Renal cortex interstitium (tissue), 11 donors: ENCODE measurements around the gene CSRP3. TPM values are rescaled to one million over a fixed set of nuclear protein-coding genes. Genes with fewer than 3 reads are reported as not detected.

Experiments
- DNase-seq, 11 donors: peaks; one replicate each; pipeline ENCODE4 v3.0.0-alpha.2; 2013; ENCODE audit warnings: low read depth in 9 of 11, low spot score in 4 of 11; ENCODE audit errors: extremely low read depth in 1 of 11
- polyA plus RNA-seq, 3 donors: library from polyadenylated mRNA; unstranded; fragments of 120-200 nt; gene quantifications; one replicate each; pipeline ENCODE4 v1.2.1, GENCODE V29; 2013; ENCODE audit not compliant: insufficient read length in 3 of 3

Gene CSRP3
- polyA plus RNA-seq, 3 donors: 0.29 TPM; not detected in 2

DNA sequence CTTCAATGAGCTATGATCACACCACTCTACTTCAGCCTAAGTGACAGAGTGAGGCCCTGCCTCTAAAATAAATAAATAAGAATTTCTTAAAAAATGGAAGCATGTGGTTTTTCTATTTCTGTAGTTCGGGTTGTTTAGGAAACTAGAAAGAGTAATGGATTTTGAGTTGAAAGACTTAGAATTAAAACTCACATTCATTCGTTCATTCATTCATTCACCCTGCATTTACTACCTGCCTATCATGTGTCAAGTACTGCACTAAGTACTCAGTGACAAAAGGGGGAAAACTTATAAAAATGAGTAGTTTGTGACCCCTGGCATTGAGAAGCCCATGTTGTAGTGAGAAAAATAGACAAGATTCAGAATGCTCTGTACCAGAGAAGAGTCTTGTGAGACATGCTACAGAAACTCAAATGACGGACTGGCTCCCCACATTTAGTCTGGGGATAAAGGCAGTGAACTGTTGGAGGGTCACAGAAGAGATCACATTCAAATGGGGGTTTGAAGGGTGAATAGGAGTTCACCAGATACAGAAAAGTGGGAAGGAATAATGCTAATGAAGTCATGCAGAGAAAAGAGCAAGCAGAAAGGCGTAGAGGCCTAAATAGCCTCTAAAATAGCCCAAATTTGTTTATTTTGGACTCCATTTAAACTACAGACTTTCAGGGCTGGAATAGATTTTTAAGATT is 7.0 kb downstream of the CSRP3 start:
- no peak for DNase-seq

DNA sequence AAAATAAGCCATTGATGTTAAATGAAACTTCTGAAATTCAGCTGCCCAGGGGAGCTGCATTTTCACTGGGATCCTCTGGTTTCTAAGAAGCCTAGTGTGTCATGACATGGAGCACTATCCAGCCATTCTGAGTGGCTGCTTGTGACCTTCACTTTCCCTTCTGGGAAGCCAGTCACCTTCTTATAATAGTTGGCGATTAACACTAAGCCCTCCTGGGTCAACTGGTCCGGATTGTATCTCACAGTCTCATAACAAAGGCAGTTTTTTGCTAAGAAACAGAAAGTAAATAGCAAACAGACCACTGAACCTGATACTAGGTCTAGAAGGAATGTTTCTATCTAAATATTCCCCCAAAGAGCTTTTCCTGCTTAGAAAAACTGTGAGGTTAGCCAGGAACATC is 7.9 kb downstream of the CSRP3 start:
- DNase-seq: no peak

- no peak for DNase-seq
Observed at GRCh38 chr11:19191530-19192169, 10.1 kb downstream of the CSRP3 start.

- no peak for DNase-seq
Observed at GRCh38 chr11:19187833-19188258, 13.9 kb downstream of the CSRP3 start.

DNA sequence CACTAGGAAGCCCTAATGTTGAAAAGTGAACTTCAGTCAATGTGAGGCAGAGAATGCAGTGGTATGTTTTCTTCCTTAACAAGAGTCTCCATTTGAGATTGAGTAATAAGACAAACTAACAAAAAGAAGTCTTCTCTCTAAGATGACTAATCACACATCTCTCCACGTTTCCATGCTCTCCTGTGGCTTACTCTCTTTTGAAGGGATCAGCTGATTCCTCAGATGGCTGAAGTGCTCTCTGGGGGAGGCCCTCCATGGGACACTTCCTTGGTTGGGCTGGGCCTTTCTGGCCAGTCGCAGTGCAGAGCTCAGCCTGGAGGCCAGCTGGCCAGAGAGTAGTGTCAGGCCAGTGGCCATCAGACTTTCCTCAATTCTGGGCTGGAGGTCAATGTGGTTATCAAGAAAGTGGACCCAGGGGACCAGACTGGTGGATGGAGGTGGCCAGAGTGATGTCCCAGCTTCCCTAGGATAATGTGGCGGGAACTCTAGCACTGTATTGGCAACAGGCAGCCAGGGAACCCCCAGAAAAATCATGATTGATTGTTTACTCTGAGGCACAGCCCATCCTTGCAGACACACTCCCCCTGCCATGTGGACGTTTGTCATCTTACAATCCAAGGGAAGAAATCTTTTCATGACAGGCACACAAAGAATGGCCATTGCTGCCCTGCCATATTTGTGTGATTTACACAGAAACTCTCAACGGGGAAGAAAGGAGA is 14.5 kb downstream of the CSRP3 start:
- DNase-seq: no peak

GRCh38 chr11:19185516-19186052 is 16.2 kb downstream of the CSRP3 start:
- DNase-seq: no peak

- DNase-seq: no peak
Observed at GRCh38 chr11:19185036-19185435, 16.7 kb downstream of the CSRP3 start.

DNA sequence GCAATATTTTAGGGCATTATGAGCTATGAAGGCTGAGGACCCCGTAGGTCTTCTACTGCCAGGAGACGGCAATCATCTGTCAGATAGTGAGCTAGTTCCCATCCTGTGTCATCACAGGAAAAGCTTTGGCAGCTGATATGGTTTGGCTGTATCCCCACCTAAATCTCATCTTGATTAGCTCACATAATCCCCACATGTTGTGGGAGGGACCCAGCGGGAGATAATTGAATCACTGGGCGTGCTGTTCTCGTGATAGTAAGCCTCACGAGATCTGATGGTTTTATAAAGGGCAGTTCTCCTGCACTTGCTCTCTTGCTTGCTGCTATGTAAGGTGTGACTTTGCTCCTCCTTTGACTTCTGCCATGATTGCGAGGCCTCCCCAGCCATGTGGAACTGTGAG is 18.1 kb downstream of the CSRP3 start:
- no peak for DNase-seq

- no peak for DNase-seq
Observed at GRCh38 chr11:19181531-19182261, 20.1 kb downstream of the CSRP3 start.

- DNase-seq: no peak
Observed at GRCh38 chr11:19176629-19177186, 25.1 kb downstream of the CSRP3 start.

DNA sequence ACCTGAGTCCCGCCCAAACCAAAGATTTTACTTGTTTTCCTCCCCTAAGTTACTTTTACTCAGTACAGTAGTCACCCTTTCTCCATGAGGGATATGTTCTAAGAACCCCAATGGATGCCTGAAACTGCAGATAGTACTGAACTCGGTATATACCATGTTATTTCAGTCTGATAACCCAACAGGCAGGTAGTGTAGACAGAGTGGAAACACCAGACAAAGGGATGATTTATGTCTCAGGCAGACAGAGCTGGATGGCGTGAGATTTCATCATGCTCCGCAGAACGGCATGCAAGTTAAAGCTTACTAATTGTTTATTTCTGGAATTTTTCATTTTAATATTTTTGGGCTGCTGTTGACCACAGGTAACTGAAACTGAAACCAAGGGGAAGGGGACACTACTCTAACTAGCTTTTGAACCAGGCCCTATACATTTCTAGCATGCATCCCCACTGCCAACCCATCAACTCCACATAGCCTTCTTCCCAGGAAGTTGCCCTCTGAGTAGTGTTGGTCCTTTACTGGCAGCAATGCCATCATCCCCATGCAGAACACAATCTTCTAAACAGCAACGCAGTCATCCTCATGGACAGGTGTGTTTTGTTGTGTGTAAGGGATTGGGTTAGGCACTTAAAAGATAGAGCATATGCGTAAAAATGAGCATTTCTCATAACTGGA is 27.7 kb downstream of the CSRP3 start:
- DNase-seq: no peak

DNA sequence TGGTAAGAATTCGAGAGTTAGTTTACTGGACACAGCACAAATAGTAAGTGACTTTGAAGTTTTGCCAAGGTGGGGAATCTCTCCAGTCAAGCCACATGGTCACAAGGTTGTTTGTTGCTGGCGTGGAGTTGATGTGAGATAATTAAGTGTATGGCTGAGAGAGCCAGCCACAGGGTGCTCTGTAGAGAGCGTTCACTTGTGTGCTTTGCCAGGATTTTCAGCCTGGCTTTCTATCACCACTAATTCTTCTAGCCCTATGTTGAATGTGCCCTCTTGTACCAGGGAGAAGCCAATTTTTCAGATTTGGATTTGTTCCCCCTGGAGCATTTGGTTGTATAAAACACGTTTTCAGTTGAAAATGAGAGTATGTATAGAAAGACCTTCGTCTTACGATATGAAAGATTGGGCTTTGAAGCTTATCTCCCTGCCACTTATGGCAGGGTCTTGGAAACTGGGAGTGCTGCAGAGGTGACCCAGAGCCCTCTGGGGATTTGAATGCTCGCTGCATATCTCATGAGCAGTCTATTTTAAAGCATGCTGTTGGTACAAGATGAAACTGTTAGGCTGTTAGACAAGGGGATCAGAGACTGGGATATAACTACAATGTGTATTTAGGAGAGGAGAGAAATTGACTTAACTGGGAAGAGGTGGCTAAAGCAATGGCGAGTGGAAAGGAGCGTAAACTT is 28.6 kb downstream of the CSRP3 start:
- no peak for DNase-seq

GRCh38 chr11:19168090-19168489 is 33.7 kb downstream of the CSRP3 start:
- DNase-seq: no peak

DNA sequence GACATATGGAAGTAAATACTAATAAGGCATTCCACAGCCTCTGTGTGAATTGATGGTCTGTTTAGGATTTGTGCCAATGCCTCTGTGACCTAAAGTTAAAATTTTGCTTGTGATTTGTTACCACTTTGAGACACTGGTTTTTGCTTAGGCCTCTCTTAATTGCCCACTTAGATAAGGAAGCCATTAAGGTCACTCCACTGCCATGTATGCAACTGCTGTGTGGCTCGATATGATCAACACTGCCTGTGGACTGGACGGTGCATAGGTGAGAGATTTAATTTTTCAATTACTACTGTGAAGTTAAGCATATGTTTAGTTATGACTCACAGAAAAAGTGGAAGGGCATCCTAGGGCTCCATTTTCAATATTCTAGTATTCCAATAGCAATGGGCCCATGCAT is 36.9 kb downstream of the CSRP3 start:
- DNase-seq: no peak

DNA sequence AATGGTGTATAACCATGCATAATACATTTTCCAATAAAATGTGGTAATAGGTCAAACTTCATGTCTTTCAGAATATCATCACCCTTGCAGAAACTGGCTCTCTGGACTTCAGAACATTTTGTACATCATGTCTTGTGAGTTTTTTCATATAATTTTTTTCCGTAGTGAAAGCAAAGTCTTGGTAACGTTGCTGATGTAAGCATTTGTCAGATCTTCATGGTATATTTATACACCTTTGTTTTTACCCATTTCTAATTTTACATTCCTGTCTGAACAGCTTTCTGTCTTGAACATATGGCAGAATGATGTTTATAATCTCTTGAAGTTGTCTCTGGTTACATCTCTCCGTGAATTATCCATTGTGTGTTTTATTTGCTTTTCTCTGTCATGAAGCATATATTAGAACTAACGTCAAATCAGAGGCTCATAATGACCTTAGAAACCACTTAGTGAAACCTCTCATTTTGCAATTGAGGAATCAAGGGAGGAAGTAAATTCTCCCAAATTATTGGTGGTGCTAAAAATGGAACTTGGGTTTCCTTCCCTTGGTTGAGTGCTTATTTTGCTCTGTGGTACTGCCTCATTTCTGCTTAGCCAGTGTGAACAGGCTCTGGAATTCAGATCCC is 37.4 kb downstream of the CSRP3 start:
- DNase-seq: no peak

DNA sequence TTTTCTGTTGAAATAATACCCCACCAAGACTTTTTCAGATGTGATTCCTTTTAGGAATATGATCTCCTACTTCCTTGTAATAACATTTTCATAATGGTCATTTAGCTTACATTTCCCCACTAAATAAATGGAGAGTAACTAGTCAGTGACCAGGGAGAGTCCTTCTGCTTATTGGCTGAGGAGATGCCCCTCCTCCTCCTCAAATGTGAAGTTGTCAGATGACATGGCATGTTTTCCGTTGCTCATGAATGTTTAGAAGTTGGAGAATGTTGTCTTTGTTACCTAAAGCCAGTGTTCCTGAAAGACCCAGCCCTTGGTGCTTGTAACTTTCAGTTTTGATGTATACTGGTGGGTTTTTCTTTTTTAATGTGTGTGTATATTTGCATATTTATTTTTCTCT is 38.2 kb downstream of the CSRP3 start:
- DNase-seq: no peak

DNA sequence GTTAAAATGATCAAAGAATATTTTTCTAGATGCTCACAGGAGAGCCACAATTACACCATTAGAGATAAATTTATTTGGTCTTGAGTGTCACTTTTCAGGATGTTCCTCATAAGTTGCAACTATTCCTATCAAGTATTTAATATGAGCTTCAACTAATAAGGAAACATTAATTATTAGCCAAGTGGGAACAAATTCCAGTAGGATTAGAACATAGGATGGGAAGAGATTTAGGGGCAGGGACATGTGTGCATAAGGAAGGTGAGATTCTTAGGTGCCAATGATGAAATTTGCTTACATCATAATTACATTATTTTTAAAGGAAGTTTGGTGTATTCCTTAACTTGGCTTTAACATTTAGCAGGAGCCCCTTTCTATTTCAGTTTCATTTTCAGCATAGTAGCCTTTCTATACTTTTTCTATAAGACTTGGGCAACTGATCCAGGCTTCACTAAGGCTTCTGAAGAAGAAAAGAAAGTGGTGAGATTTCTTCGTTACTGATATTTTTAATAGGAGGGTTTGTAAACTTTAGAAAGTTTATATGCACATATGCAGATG is 38.8 kb downstream of the CSRP3 start:
- no peak for DNase-seq
